Measurements from ENCODE around the gene SMARCA2.
"Not testable (repeated sequence)": the region's sequence is repeated elsewhere in the genome, so short reads cannot be mapped to it uniquely, and the experiment has no call there.

Gene SMARCA2

GRCh38 chr9:2146700-2147099 is 131.6 kb downstream of the SMARCA2 start:
- not testable (repeated sequence) for H3K36me3 ChIP-seq (ENCODE audit: control insufficient read depth, insufficient read depth, low read length)

GRCh38 chr9:2150338-2150737 is 135.2 kb downstream of the SMARCA2 start:
- H3K36me3 ChIP-seq (ENCODE audit: control insufficient read depth, insufficient read depth, low read length): no peaks in the 10 kb centered on the region
- no peak overlapping the region for H3K9ac ChIP-seq (ENCODE audit: low read depth, low read length)
- H3K4me1 ChIP-seq (ENCODE audit: control insufficient read depth, insufficient read depth, low read length): no peaks in the 10 kb centered on the region
- H3K27ac ChIP-seq (ENCODE audit: low read depth, low read length): no peak overlapping the region
- no peaks in the 10 kb centered on the region; the same call in 1 of the 2 replicates for H3K9me3 ChIP-seq (ENCODE audit: control insufficient read depth, insufficient read depth, low read length)
- no peaks in the 10 kb centered on the region for H3K27me3 ChIP-seq (ENCODE audit: control insufficient read depth, insufficient read depth, low read length)
- H3K4me3 ChIP-seq (ENCODE audit: low read depth, low read length): no peak overlapping the region

More at GRCh38 chr9:2146700-2147099, 131.6 kb downstream of the SMARCA2 start:
- H3K9ac ChIP-seq (ENCODE audit: low read depth, low read length); H3K9me3 ChIP-seq (ENCODE audit: control insufficient read depth, insufficient read depth, low read length); H3K27ac ChIP-seq (ENCODE audit: low read depth, low read length); H3K4me3 ChIP-seq (ENCODE audit: low read depth, low read length); H3K4me1 ChIP-seq (ENCODE audit: control insufficient read depth, insufficient read depth, low read length); H3K27me3 ChIP-seq (ENCODE audit: control insufficient read depth, insufficient read depth, low read length): not testable (repeated sequence)

GRCh38 chr9:2151171-2151570 is 136.0 kb downstream of the SMARCA2 start:
- Histone ChIP-seq H3K4me3 (ENCODE audit: low read depth, low read length) (no peak overlapping the region), H3K36me3 (ENCODE audit: control insufficient read depth, insufficient read depth, low read length) (no peaks in the 10 kb centered on the region), H3K27ac (ENCODE audit: low read depth, low read length) (no peak overlapping the region), H3K9me3 (ENCODE audit: control insufficient read depth, insufficient read depth, low read length) (no peaks in the 10 kb centered on the region; the same call in 1 of the 2 replicates), H3K27me3 (ENCODE audit: control insufficient read depth, insufficient read depth, low read length) (no peaks in the 10 kb centered on the region), H3K4me1 (ENCODE audit: control insufficient read depth, insufficient read depth, low read length) (peaks cover 3% of the 10 kb centered on the region; the same call in 1 of the 2 replicates), H3K9ac (ENCODE audit: low read depth, low read length) (no peak overlapping the region)

GRCh38 chr9:2152966-2153629 is 138.0 kb downstream of the SMARCA2 start:
- H3K36me3 ChIP-seq (ENCODE audit: control insufficient read depth, insufficient read depth, low read length): no peaks in the 10 kb centered on the region

GRCh38 chr9:2153630-2154217 is 138.6 kb downstream of the SMARCA2 start:
- Histone ChIP-seq H3K9ac (ENCODE audit: low read depth, low read length) (no peak overlapping the region), H3K4me1 (ENCODE audit: control insufficient read depth, insufficient read depth, low read length) (peaks cover 24% of the 10 kb centered on the region), H3K4me3 (ENCODE audit: low read depth, low read length) (no peak overlapping the region), H3K27ac (ENCODE audit: low read depth, low read length) (no peak overlapping the region), H3K9me3 (ENCODE audit: control insufficient read depth, insufficient read depth, low read length) (no peaks in the 10 kb centered on the region; the same call in 1 of the 2 replicates), H3K36me3 (ENCODE audit: control insufficient read depth, insufficient read depth, low read length) (no peaks in the 10 kb centered on the region), H3K27me3 (ENCODE audit: control insufficient read depth, insufficient read depth, low read length) (no peaks in the 10 kb centered on the region)

More at GRCh38 chr9:2152966-2153629, 138.0 kb downstream of the SMARCA2 start:
- Histone ChIP-seq H3K27me3 (ENCODE audit: control insufficient read depth, insufficient read depth, low read length) (no peaks in the 10 kb centered on the region), H3K9ac (ENCODE audit: low read depth, low read length) (no peak overlapping the region), H3K9me3 (ENCODE audit: control insufficient read depth, insufficient read depth, low read length) (no peaks in the 10 kb centered on the region; the same call in 1 of the 2 replicates), H3K4me3 (ENCODE audit: low read depth, low read length) (no peak overlapping the region), H3K4me1 (ENCODE audit: control insufficient read depth, insufficient read depth, low read length) (peaks cover 18% of the 10 kb centered on the region), H3K27ac (ENCODE audit: low read depth, low read length) (no peak overlapping the region)

GRCh38 chr9:2154731-2155130 is 139.6 kb downstream of the SMARCA2 start:
- H3K9ac ChIP-seq (ENCODE audit: low read depth, low read length): no peak overlapping the region
- H3K4me1 ChIP-seq (ENCODE audit: control insufficient read depth, insufficient read depth, low read length): peaks cover 34% of the 10 kb centered on the region
- H3K27ac ChIP-seq (ENCODE audit: low read depth, low read length): no peak overlapping the region
- H3K4me3 ChIP-seq (ENCODE audit: low read depth, low read length): no peak overlapping the region
- no peaks in the 10 kb centered on the region; the same call in 1 of the 2 replicates for H3K9me3 ChIP-seq (ENCODE audit: control insufficient read depth, insufficient read depth, low read length)
- H3K27me3 ChIP-seq (ENCODE audit: control insufficient read depth, insufficient read depth, low read length): no peaks in the 10 kb centered on the region
- no peaks in the 10 kb centered on the region for H3K36me3 ChIP-seq (ENCODE audit: control insufficient read depth, insufficient read depth, low read length)

- no peaks in the 10 kb centered on the region for H3K9me3 ChIP-seq (ENCODE audit: control insufficient read depth, insufficient read depth, low read length)
- H3K36me3 ChIP-seq (ENCODE audit: control insufficient read depth, insufficient read depth, low read length): no peaks in the 10 kb centered on the region
- no peak overlapping the region for H3K9ac ChIP-seq (ENCODE audit: low read depth, low read length)
- H3K27ac ChIP-seq (ENCODE audit: low read depth, low read length): no peak overlapping the region
- H3K4me3 ChIP-seq (ENCODE audit: low read depth, low read length): no peak overlapping the region
- H3K27me3 ChIP-seq (ENCODE audit: control insufficient read depth, insufficient read depth, low read length): no peaks in the 10 kb centered on the region
- peaks cover 46% of the 10 kb centered on the region for H3K4me1 ChIP-seq (ENCODE audit: control insufficient read depth, insufficient read depth, low read length)
These were observed 140.8 kb downstream of the SMARCA2 start for GRCh38 chr9:2155966-2156365.

GRCh38 chr9:2157277-2158110 is 142.3 kb downstream of the SMARCA2 start:
- no peaks in the 10 kb centered on the region for H3K9me3 ChIP-seq (ENCODE audit: control insufficient read depth, insufficient read depth, low read length)
- H3K9ac ChIP-seq (ENCODE audit: low read depth, low read length): peak overlapping the region; percentile 64
- peak overlapping the region; percentile 54; the same call in 1 of the 2 replicates for H3K4me3 ChIP-seq (ENCODE audit: low read depth, low read length)
- H3K4me1 ChIP-seq (ENCODE audit: control insufficient read depth, insufficient read depth, low read length): peaks cover 56% of the 10 kb centered on the region
- peak overlapping the region; percentile 96 for H3K27ac ChIP-seq (ENCODE audit: low read depth, low read length)
- H3K36me3 ChIP-seq (ENCODE audit: control insufficient read depth, insufficient read depth, low read length): no peaks in the 10 kb centered on the region
- no peaks in the 10 kb centered on the region for H3K27me3 ChIP-seq (ENCODE audit: control insufficient read depth, insufficient read depth, low read length)

- no peaks in the 10 kb centered on the region for H3K27me3 ChIP-seq (ENCODE audit: control insufficient read depth, insufficient read depth, low read length)
- H3K4me1 ChIP-seq (ENCODE audit: control insufficient read depth, insufficient read depth, low read length): peaks cover 56% of the 10 kb centered on the region
- peak overlapping the region; percentile 54 for H3K4me3 ChIP-seq (ENCODE audit: low read depth, low read length)
- H3K9me3 ChIP-seq (ENCODE audit: control insufficient read depth, insufficient read depth, low read length): no peaks in the 10 kb centered on the region
- peak overlapping the region; percentile 64 for H3K9ac ChIP-seq (ENCODE audit: low read depth, low read length)
- no peaks in the 10 kb centered on the region for H3K36me3 ChIP-seq (ENCODE audit: control insufficient read depth, insufficient read depth, low read length)
- peak overlapping the region; percentile 96 for H3K27ac ChIP-seq (ENCODE audit: low read depth, low read length)
These were observed 143.0 kb downstream of the SMARCA2 start for GRCh38 chr9:2158111-2158610.

GRCh38 chr9:2158766-2159430 is 143.8 kb downstream of the SMARCA2 start:
- Histone ChIP-seq H3K27me3 (ENCODE audit: control insufficient read depth, insufficient read depth, low read length) (no peaks in the 10 kb centered on the region), H3K27ac (ENCODE audit: low read depth, low read length) (peak overlapping the region; percentile 96), H3K9me3 (ENCODE audit: control insufficient read depth, insufficient read depth, low read length) (no peaks in the 10 kb centered on the region), H3K4me1 (ENCODE audit: control insufficient read depth, insufficient read depth, low read length) (peaks cover 56% of the 10 kb centered on the region), H3K4me3 (ENCODE audit: low read depth, low read length) (peak overlapping the region; percentile 54), H3K9ac (ENCODE audit: low read depth, low read length) (peak overlapping the region; percentile 64), H3K36me3 (ENCODE audit: control insufficient read depth, insufficient read depth, low read length) (no peaks in the 10 kb centered on the region)

Data from HUES48 (cell line).